ENCODE measurements around the gene DAPK1.

DAPK1 gene

DNA sequence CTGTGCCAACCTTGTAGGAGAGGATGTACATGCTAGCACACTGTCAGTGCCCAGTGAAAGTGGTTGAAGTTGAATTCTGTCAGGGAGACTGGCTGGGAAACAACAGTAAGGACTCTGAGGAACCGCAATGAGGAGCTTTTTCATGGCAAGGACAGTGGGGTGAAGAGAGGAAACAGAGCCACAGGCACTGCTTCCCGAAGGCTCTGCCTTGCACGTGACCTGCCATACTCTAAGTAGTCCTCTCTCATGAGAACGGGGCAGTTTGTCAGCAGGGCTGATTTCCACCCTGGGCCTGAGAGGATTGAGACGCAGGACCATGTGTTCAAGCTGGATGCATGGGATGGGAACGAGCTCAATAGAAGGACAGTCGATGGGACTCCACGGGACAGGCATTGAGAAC lies 121.7 kb downstream of the DAPK1 start:
- DNase-seq: no peak

DNA sequence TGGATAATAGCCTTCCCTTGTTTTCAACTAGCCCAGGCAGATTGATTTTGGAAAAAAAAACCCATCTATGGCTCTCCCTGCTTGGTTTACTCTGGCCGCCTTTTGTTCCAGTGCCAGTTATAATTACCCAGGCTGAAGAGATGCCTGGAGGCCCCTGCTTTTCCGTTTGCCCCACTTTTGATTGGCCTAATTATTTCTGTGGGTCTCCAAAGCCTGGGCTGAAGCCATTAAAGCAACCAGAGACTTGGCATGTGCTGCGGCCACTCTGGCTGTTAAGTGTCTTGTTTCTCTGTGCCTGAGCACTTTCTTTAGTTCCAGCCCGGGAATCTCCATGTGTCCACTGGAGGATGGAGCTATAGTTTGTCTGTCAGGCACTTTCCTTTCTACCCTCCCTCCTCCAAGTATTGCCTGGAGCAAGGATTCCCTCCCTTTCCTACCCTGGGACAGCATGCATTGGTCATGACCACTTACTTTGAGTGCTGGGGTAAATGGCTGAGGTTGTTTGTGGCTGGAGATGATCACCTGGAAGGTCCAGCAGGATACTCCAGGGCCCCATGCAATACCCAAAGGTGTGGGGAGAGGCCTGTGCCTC lies 123.2 kb downstream of the DAPK1 start:
- no peak for DNase-seq

DNA sequence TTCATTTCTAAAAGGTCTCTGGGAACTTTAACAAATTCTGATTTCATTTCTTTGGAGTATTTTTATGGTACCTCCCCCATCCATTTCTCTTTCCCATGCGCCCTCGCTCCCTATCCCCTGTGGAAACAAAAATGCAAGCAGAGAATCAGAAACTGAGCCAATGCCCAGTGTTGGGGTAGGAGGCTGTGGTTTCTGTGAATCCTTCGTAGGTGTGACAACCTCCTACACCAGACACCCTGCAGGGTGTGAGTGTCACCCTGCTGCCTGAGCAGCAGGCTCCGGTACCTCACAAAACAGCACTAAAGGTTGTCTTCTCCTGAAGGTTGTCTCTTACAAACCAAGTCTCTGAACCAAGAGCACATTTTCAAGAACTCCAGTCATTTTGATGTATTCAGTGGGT lies 124.4 kb downstream of the DAPK1 start:
- DNase-seq: no peak

DNA sequence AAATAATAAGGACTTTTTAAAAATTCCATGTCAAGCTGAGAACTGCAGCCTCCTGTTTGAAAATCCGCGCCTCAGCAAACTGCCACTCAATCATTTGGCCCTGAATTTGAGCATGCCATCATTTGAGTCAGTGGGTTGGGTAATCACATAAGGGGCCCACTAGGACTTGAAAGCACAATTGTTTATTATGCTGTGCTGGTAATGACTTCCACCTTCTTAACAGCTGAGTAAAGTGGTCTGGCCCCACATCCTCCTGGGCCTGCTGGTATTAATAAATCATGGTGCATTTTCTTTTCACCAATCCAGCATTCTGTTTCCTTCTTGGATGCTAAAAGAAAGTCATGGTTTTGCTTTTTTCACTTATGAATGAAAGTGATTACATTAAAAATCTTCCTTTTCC lies 125.3 kb downstream of the DAPK1 start:
- no peak for DNase-seq

DNA sequence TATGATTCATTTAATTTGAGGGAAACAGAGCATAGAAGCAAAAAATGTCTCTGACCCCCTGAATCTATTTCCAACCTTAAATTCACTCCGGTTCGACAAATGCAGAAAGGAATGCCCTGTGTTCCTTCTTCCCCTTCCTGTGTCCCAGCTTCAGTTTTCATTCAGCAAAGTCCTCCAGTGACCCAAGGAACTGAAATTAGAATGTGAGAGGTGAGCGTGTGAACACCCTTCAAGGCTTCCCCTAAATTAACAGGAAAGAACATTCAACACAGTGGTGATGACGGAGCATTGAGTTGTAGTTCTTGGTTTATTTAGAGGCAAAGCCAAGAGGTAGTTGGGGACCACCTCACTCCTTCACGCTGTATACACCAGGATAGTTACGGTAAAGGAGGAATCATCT lies 130.7 kb downstream of the DAPK1 start:
- no peak for DNase-seq

DNA sequence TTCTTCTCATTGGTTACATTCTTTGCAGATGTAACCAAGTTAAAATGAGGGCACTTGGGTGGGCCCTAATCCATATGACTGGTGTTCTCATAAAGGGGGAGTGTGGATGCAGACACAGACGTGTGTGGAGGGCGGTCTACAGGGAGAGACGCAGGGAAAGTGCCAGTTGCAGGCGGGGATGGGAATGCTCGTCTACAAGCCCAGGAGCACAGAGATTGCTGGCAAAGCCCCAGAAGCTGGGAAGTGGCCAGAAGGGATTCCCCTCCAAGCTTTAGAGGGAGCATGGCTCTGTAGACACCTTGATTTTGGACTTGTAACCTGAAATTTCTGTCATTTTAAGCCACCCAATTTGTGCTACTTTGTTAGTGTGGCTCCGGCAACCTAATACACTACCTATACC lies 131.4 kb downstream of the DAPK1 start:
- no peak for DNase-seq

DNA sequence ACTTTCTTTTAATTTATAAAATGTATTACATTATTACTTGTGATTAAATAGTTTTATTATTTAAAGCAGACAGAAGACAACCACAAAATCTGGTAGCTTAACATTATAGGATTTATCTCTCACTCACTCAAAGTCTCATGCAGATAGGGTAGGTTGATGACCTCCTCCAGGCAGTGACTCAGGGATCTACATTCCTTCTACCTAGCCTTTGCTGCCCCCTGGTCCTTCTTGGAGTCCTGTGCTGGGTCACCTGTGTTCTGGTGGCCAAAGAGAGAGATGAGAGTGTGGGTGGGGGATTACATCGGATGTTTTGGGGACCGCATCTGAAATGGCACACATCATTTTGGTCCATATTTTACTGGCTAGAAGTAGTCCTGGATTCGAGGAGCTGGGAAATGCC lies 132.6 kb downstream of the DAPK1 start:
- DNase-seq: no peak

DNA sequence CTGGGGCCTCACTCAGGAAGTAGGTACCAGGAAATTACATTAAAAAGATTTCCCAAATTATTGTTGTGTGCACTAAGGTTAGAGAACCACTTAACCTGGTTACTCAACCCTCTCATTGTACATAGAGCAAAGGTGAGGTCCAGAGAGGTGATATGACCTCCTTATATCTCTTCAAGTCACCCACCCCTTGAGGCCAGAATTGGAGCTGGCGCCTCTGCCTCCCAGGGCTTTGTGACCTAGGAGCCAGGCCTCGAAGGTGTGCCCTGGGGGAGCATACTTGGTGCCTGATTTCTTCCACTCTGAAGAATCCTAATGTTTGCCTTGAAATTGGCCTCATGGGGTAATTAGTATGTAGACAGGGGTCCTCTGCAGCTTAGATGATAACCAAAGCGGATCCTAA lies 133.2 kb downstream of the DAPK1 start:
- no peak for DNase-seq

DNA sequence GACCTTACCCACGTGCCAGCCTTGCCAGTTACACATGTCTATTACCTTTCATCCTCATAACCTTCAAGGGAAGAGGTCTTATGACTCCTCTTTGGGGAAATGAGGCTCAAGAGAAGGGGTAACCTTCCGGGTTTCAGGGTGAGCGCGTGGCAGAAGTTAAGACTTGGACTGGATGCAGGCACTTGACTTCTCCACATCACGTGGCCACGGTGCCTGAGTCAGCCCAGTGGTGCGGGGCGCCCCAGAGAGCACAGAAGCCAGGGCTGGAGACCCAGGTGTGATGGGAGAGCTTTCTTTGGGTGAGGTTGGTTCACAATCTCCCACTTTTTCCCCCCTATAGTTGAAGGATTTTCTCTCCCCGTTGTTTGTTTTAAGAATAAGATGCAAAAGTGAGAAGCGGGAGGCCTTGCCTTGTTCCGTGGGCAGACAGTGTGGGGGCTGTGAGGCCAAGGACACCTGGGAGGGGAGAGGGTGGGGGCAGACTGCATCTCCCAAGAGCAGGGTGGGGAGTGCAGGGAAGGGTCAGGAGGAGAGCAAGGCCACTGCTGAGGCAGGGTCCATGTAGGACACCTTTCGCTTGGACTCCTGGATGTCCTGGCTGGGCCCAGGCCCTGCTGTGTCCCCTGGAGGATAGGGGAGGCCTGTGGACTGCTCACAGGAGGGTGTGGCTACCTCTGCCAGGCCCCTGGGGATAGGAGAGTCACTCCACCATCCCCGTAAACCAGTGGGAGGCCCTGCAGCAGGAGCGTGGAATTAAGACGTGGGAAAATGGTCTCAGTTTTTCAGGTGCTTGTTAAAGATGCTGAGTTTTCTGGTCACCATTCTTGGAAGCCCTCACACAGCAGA lies 138.2 kb downstream of the DAPK1 start:
- no peak for DNase-seq

DNA sequence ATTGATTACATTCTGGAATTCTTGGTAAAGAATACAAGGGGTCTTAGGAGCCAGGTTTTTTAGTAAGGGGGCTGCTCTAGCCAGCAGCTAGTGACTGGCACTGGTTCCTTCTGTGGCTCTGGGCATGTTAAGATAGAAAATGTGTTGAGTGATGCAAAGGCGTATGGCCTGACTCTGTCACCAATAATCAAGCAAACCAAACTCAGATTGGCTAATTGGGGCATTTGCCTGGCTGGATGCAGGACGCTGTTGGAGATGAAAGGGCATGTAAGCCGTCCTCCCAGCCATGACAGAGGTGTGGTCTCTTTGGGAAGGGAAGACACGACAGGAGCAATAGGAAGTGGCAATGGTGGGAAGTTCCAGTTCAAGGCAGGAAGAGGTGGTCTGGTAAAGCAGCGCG lies 140.6 kb downstream of the DAPK1 start:
- no peak for DNase-seq

DNA sequence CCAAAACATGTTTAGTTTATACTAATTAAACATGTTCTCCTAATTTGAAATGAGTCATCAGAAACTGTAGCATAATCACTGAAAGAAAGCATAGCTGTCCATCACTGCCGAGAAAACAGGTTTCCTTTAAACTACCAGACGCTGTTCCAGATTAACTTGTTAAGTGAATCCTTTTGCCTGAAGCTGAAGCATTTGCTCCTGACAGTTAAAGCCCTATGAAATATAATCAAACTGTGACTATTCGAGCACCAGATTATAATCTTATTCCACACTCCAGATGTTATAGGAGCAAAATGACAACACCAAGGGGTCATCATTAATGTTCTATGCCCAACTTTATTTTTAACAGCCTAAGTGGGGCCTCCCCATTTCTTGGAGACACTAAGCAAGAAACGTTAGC lies 142.3 kb downstream of the DAPK1 start:
- DNase-seq: no peak

DNA sequence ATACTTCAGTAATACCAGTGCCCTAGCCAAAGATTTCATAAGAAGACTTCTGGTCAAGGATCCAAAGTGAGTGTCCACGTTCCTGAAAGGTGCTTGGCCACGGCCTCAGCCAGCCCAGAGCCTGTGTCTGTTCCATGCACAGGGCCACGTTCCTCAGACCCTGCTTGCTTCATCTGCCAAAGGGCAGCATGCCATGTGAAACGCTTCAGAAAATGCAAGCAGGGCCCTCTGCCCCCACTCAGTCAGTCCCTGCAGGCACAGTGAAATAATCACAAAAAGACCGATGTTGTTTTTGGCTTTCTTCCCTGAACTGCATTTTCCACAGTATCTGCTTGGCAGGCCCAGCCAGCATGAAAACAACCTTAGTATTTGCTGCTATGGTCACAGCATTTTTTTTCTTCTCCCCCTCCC lies 142.7 kb downstream of the DAPK1 start:
- no peak for DNase-seq

DNA sequence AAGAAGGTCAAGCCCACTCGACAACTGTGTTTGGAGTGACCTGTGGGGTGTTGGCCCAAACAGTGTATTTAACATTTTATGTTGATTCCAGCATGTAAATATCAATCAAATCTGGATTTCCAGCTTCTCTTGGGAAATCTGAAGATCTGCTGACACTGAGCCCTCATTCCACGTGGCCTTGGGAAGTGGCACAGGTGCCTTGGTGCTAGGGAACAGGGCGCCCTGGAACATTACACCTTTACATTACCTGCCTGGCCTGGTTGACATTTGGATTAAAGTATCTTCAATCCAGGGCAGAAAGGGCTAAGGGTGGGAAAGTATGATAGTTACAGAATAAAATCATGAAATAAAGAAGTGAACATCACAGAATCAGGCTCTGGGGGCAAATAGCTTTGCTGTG lies 143.4 kb downstream of the DAPK1 start:
- DNase-seq: no peak

DNA sequence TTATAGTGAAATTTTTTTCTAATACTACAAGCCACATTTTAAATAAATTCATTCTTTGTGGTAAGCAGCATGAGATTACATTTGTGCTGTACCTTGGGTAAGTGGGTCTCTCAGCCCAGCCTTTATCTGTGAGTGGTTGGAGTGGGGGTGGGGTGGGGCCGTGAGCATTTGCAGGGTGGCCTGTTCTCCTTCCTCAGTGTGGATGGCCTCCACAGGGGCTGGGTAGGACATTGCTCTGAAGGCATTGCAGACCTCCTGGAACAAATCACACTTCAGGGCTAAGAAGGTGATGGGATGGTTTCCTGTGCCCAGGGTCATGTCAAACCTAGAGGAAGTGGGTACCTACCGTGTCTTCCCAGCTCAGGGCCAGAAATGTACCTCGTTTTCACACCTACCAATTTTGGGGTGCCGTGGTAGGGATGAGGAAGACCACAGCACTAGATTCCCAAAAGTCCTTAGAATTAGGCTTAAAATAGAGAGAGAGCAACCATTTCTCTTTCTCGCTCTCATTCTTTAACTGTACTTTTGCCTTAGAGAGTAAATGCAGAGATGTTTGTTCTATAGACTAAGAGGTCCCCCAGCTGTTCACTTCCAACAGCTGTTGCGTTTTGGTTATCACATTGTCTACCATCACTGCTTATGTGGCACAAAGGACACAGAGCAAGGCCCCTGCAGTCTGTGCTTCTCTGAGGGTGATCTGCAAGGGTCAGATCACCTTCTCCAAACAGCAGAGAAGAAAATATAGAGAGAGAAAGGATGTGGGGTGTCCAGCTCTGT lies 144.9 kb downstream of the DAPK1 start:
- DNase-seq: no peak

DNA sequence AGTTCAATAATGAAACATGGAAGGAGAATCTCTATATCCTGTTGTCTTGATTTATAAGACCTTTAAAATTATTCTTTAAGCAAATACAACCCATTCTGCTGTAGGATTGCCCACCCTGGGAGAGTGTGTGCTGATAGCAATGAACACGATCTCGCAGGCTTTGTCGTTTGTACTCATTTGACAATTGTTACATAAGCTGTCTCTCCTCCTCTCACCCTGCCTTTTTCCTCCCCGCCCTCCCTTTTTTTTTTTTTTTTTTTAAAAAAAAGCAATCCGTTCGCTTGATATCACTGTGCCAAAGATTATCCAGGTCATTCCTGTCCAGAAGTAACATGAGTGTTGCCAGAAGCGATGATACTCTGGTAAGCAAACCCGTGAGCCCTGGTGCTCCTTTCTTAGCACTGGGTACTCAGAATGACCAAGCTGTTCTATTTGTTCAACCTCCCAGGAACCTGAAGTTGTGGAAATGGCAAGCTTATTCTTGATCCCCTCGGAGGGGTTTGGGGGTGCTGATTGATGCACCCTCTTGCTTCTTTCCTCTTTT lies 145.5 kb downstream of the DAPK1 start:
- no peak for DNase-seq

DNA sequence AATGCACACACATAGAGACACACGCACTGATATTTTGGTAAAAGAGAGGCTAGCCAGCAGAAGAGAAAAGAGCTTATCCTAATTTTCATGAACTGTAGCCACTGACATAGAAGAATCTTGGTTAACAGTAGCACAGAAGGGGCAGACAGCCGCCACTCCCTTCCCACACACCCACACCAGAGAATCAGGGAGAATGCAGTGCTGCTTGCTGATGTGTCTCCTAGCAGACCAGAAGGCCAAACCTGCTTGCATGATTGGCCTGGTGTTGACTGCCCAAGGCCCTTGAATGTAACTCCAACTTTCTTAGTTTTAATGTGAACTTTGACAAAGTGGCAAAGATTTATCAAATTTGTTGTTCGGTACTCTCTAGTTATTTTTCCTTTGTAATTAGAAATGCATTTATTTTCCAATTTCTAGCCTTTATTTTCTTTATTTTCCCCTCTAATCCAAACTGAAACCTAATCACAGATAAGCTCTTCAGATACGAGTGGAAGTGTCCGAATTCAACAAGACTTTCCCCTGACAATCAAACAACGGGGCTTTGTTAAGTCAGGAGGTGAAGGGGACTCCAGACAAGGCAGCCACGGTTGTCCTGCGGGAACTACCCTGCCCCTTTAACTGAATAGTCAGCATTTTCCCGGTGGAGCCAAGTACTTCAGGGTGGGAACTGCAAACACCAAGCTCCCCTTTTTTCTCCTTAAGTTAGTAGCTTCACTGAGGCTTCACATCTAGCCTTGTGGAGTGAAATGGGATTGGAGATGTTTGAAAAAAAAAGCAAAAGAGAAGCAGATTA lies 146.3 kb downstream of the DAPK1 start:
- no peak for DNase-seq

DNA sequence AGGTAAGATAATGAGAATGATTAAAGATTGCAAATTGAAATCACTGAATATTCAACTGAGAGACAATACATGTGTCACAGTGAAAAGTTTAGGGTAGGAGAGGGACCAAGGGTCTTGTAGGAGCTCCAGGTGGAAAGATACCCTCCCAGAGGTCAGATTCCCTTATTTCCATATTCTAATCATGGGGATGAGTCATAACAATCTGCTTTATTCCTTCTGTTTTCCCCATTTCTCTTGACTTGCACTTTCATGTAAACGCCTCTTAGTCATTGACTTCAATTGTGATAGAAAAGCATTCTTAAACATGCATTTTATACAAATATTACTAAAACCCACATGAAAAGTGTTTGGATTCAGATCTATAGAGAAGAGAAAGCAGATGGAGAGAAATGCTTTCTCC lies 147.0 kb downstream of the DAPK1 start:
- DNase-seq: no peak

DNA sequence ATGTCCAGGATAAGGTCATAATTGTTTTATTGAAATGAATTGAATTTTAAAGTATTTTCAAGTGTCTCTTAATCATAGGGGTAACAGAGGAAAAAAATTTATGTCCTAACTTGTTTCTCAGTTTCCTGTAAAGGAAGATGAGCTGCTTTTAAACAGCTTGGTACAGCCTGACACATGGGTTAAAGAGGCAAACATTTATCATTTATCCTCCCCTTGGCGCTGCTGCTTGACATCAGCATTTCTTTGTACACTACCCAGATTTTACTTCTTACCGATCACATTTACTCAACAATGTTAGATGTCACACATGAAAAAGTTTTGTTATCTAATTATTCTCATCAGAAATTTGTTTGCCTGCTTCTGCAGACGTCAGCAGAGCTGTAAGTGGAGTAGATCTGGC lies 148.9 kb downstream of the DAPK1 start:
- no peak for DNase-seq

DNA sequence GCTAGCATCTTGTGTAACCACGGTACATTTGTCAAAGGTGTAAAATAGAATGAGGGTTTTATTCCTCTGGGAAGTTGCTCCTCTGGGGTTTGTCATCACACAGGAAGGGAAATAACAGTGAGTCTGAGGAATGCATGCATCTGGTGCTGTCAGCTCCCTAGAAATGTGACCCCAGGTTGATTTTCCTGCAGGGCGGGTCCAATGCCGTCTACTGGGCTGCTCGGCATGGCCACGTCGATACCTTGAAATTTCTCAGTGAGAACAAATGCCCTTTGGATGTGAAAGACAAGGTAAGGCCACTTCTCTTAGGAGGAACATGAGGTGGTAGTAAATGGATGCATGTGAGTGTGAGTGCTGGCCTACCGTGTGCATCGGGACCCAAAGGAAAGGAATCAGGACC lies 149.4 kb downstream of the DAPK1 start:
- DNase-seq: no peak

DNA sequence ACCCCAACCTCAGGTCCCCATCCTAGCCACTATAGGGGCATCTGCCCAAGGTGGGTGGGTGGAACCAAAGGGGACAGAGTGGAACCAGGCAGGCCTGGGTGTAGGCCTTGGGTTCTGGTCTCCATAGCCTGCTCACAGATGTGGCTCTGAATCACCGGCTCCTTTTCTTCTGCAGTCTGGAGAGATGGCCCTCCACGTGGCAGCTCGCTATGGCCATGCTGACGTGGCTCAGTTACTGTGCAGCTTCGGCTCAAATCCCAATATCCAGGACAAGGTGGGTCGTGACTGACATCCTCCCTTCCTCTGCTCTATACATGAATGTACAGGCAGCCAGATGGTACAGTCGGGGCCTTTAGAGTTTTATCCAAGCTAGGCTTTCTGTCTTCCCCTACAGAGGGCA lies 150.9 kb downstream of the DAPK1 start:
- no peak for DNase-seq

DNA sequence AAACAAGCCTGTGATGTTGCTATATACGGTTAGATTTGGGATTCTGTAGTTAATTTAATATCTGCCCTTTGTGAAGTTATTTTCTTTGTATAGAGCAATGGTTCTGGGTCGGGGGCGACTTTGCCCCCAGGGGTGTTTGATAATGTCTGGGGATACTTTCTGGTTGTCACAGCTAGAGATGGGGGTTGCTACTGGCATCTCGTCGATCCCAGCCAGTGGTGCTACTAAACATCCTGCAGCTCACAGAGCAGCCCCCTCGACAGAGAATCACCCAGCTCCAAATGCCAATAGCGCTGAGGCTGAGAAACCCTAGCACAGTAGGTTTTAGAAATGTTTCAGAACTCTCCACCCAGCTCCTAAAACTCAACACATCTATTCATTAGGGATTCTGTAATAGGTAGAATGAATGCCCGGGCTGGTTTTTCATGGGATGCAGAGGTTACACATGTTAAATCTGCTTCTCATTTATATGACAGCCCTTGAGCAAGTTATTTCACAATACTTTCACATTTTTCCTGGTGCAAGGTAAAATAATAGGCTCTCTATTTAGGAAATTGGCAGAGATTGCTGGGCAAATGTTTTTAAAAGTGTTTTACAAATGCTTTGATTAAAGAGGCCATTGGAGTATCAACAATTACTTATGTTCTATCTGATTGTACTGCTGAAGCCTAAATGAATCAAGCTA lies 153.1 kb downstream of the DAPK1 start:
- no peak for DNase-seq

DNA sequence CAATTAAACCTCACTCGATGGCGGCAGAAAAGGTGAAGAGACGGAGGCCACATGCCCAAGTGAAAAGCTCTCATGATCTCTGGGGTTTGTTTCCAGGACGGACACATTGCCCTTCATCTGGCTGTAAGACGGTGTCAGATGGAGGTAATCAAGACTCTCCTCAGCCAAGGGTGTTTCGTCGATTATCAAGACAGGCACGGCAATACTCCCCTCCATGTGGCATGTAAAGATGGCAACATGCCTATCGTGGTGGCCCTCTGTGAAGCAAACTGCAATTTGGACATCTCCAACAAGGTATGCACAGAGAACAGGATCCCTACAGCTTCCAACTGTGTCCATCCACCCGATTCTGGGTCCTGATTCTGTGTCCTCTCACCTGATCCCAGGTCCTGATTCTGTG lies 153.8 kb downstream of the DAPK1 start:
- no peak for DNase-seq

Measured in NCI-H1436 treated with DMSO at 0.1 percent for 48 hours (cell line).